SJSA1 (cell line): ENCODE results near the gene SAMD8. TPM values are rescaled to one million over a fixed set of nuclear protein-coding genes. Genes with fewer than 3 reads are reported as not detected.

Experiments used
- DNase-seq, 2 experiments: peaks; one replicate each; pipeline ENCODE4 v3.0.0-alpha.2; 2015 to 2020; ENCODE audit warnings: low spot score in 2 of 2, low read depth in 1 of 2
- H3K27ac ChIP-seq: fragments of 250-450 bp; sonication (Bioruptor Pico); 2 replicates; pipeline ENCODE4 v1.5.1; 2020; ENCODE audit warnings: mild to moderate bottlenecking, moderate library complexity
- H3K27me3 ChIP-seq: fragments of 250-450 bp; sonication (Bioruptor Pico); replicated peaks from 2 replicates; pipeline ENCODE4 v1.5.1; 2020; ENCODE audit warnings: mild to moderate bottlenecking, moderate library complexity
- H3K36me3 ChIP-seq: fragments of 250-450 bp; sonication (Bioruptor Pico); 2 replicates; pipeline ENCODE4 v1.5.1; 2020; ENCODE audit warnings: mild to moderate bottlenecking
- H3K4me1 ChIP-seq: fragments of 250-450 bp; sonication (Bioruptor Pico); replicated peaks from 2 replicates; pipeline ENCODE4 v1.6.1; 2021; ENCODE audit warnings: mild to moderate bottlenecking
- H3K4me3 ChIP-seq: fragments of 250-450 bp; sonication (Bioruptor Pico); 2 replicates; pipeline ENCODE4 v1.5.1; 2020; ENCODE audit warnings: mild to moderate bottlenecking
- H3K9me3 ChIP-seq: fragments of 250-450 bp; sonication (Bioruptor Pico); replicated peaks from 2 replicates; pipeline ENCODE4 v1.5.1; 2020; ENCODE audit warnings: mild to moderate bottlenecking
- total RNA-seq: library from RNA; depleted of rRNA; stranded (reverse); fragments of >200 nt; shearing (Covaris generic); gene quantifications from 2 replicates; pipeline ENCODE4 v1.2.3, GENCODE V29; 2014

Gene SAMD8
- total RNA-seq, 1 experiment from 2014 or later = 24.8 TPM

DNA sequence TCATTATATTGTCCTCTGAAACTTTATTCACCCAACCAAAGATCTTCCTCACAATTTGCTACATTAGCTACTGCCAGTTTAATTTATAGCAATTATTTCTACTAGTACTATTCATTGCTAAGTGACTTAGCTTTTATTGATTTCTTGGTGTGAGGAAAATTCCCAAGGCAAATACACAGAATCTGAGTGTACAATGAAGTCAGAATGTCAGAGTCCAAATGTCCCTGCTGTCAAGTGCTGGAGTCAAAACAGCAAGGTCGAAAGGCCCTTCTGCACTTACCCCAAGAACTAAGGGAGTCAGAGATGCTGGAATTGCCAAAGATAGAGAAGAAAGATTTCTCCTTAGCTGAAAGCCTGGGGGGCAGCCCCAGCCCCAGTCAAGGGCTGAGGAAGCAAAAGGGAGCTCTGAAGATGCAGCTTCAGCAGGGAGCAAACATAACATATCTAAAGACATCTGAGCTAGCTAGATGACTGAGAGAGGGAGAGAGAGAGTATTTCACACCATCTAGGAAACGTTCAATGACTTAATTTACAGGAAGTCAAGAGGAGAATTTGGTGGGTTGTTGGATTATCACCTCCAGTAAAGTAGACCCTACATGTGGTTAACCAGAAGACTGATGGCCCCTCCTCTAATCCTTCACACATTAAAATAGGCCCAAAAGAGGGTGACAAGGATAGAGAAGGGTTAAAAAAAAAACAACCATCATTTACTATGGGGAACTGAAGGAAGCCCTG is 36.6 kb upstream of the SAMD8 start:
- Histone ChIP-seq H3K4me3 (no peak overlapping the region), H3K36me3 (no peaks in the 10 kb centered on the region), H3K4me1 (peaks cover 12% of the 10 kb centered on the region), H3K27me3 (no peaks in the 10 kb centered on the region), H3K9me3 (no peaks in the 10 kb centered on the region), H3K27ac (no peak overlapping the region)
- no peak for DNase-seq

DNA sequence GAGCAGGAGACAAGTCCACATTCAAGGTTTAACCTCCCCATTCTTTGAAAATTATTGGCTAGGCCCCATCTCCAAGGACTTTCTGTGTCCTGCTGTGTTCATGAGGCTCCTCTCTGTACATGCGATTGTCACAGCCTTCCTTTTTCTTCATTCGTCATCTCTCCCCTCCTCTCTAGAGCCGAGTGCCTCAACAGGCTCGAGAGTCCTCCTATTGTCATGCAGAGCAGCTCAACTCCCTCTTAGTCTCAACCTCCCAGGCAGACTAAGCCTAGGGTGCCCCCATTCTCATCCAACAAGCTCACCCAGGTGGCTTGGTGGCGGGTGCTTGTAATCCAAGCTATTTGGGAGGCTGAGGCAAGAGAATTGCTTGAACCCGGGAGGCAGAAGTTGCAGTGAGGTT is 35.1 kb upstream of the SAMD8 start:
- Histone ChIP-seq H3K36me3 (no peaks in the 10 kb centered on the region), H3K27me3 (no peaks in the 10 kb centered on the region), H3K4me3 (no peak overlapping the region), H3K9me3 (no peaks in the 10 kb centered on the region), H3K27ac (no peak overlapping the region), H3K4me1 (peaks cover 1% of the 10 kb centered on the region)
- DNase-seq = no peak

GRCh38 chr10:75079436-75080083 is 31.9 kb upstream of the SAMD8 start:
- H3K27me3 ChIP-seq = no peaks in the 10 kb centered on the region
- no peaks in the 10 kb centered on the region for H3K36me3 ChIP-seq
- H3K4me3 ChIP-seq = no peak overlapping the region
- no peaks in the 10 kb centered on the region for H3K9me3 ChIP-seq
- H3K27ac ChIP-seq = no peak overlapping the region
- DNase-seq = no peak
- no peaks in the 10 kb centered on the region for H3K4me1 ChIP-seq

- no peaks in the 10 kb centered on the region for H3K36me3 ChIP-seq
- no peak for DNase-seq
- no peaks in the 10 kb centered on the region for H3K4me1 ChIP-seq
- H3K4me3 ChIP-seq = no peak overlapping the region
- no peaks in the 10 kb centered on the region for H3K27me3 ChIP-seq
- H3K9me3 ChIP-seq = no peaks in the 10 kb centered on the region
- no peak overlapping the region for H3K27ac ChIP-seq
Observed at GRCh38 chr10:75080554-75080953, 30.9 kb upstream of the SAMD8 start.

DNA sequence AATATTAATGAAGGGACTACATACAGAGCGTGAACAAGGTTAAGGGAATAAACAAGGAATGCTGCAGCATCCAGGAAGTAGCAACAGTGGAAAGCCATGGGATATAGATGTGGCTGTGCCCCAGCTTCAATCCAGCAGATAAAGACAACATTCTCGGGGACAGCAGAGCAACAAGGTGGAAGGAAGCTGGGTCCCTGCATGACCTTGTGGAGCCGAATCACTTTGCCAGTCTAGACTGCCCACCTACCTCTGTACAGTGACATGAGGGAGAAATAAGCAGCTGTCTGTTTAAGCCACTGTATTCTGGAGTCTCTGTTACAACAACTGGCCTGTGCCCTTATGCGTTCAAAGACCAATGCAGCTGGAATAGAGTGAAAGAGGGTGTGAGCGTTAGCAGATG is 30.1 kb upstream of the SAMD8 start:
- Histone ChIP-seq H3K27ac (no peak overlapping the region), H3K4me3 (no peak overlapping the region)

DNA sequence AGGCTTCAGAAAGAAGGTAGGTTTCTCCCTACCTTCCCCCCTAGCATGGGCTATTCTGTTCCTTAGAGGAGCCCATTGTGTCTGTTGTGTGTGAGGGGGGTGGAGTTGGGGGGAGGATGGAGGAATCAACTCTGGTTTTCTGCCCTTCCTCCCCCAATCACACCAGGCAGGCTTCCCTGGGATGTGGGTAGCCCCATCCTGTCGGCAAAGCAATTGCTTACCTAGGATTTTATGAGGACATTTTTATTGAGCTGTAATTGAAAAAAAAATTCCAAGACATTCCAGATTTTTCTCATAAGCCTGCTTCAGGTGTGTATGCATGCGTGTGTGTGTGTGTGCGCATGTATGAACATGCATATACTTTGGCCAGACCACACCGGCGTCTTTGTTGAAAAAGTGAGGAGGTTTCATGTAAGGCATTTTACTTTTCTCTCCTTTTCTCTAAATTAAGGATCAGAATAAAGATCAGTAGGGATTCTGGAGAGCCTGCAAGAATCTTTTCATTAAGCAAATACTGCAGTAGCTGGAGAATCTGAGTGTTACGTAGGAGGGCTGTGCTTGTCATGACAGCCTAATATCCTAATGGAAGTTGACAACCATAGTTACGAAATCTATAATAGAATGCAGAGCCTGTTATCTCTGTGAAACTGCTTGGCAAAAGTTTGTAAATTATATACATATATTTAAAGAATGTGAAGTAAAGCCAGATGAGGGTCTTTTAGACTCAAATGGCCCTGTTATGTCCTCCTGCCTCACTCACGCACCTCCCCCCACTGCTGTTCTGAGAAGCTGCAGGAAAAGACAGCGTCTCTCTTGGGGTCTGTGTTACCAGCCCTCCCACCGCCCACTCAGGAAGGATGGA is 27.3 kb upstream of the SAMD8 start:
- no peaks in the 10 kb centered on the region for H3K9me3 ChIP-seq
- no peaks in the 10 kb centered on the region for H3K36me3 ChIP-seq
- H3K27me3 ChIP-seq = no peaks in the 10 kb centered on the region
- H3K27ac ChIP-seq = no peak overlapping the region
- DNase-seq = no peak
- H3K4me1 ChIP-seq = no peaks in the 10 kb centered on the region
- no peak overlapping the region for H3K4me3 ChIP-seq

More for the DNA sequence above, 30.1 kb upstream of the SAMD8 start:
- Histone ChIP-seq H3K27me3 (no peaks in the 10 kb centered on the region), H3K9me3 (no peaks in the 10 kb centered on the region), H3K36me3 (no peaks in the 10 kb centered on the region), H3K4me1 (no peaks in the 10 kb centered on the region)
- no peak for DNase-seq

DNA sequence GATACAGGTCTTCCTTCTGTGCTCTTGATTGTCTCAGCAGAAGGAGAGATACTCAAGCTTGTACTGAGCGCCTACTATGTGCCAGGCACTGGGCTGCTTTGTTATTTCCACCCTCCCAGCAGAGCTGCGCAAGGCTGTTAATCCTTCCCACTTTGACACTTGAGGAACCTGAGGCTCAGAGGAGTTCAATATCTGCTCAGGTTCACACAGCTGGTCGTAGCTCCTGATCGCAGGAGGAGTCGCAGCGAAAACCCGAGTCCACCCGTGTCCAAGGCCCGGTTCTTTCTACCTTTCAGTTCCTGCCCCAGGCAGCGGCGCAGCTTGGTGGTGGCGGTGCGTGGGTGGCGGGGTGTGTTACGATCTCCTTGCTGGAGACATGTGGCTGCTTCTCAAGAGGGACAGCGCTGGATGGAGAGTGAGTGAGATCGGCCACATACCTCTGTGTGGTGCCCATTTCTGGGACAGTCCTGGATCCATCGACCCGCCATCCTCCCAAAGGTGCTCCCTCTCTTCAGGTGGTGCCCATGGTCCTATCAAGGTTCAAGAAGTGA is 26.5 kb upstream of the SAMD8 start:
- no peak for DNase-seq
- Histone ChIP-seq H3K27ac (no peak overlapping the region), H3K4me3 (no peak overlapping the region), H3K36me3 (no peaks in the 10 kb centered on the region), H3K27me3 (no peaks in the 10 kb centered on the region), H3K4me1 (no peaks in the 10 kb centered on the region), H3K9me3 (no peaks in the 10 kb centered on the region)

DNA sequence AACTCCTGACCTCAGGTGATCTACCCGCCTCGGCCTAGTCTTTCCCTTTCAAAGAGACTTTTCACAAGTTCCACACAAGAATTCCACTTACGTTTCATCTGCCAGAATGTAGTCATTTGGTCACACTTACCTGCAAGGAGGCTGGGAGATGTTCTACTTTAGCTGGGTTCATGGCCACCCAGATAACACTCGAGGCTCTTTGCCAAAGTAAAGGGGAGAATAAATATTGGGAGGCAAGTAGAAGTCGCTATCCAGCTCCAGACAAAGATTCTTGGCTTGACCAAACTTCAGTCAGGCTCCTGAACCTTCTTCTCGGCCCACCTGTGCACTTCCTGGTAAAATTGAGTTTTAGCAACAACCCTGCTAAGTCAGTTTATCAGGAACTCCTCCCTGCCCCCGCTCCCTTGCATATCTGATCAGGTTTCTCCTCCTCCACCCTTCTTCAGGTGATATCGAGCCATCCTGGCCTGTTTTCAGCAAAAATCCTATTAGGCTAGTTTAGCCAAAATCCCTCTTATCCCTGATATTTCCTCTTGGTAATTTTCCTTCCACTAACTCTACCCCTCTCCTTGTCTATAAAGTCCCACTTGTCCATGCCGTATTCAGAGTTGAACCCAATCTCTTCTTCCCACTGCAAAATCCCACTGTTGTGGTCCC is 25.1 kb upstream of the SAMD8 start:
- H3K36me3 ChIP-seq = no peaks in the 10 kb centered on the region
- H3K27me3 ChIP-seq = no peaks in the 10 kb centered on the region
- H3K27ac ChIP-seq = no peak overlapping the region
- H3K9me3 ChIP-seq = no peaks in the 10 kb centered on the region
- no peak for DNase-seq
- H3K4me3 ChIP-seq = no peak overlapping the region
- H3K4me1 ChIP-seq = no peaks in the 10 kb centered on the region

DNA sequence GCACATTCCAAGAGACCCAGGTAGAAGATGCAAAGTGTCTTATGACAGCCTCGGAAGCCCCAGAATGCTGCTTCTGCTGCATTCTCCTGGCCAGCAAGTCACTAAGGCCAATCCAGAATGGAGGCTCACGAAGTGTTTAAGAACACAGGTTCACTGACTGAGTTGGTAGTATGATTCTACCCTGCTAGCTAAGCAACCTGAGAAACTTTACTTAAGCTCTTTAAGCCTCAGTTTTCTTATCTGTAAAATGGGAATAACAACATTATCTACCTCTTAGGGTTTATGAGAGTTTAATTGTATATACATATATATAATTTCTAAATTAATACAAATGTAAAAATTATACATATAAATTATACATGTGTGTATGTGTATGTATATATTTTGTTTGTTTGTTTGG is 22.8 kb upstream of the SAMD8 start:
- DNase-seq = no peak
- H3K27me3 ChIP-seq = no peaks in the 10 kb centered on the region
- H3K36me3 ChIP-seq = no peaks in the 10 kb centered on the region
- H3K4me1 ChIP-seq = no peaks in the 10 kb centered on the region
- no peak overlapping the region for H3K27ac ChIP-seq
- H3K4me3 ChIP-seq = no peak overlapping the region
- H3K9me3 ChIP-seq = no peaks in the 10 kb centered on the region

DNA sequence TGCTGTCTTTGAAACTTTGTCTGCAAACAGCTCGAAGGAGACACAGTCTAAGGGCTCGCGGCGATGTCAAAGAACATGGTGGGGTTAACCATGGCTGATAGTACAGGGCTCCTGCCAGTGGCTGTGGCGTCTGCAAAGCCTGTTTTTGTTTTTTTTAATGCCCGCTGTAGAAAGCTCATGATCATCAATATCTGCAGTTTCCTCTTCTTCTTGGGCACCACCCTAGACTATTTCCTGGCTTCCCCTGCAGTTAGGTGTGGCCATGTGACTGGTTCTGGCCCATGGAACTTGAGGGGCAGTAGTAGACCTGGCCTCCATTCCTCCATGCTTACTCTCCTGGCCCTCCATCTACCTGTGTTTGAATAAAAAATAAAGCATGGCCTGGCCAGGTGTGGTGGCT is 21.8 kb upstream of the SAMD8 start:
- Histone ChIP-seq H3K4me1 (no peaks in the 10 kb centered on the region), H3K9me3 (no peaks in the 10 kb centered on the region), H3K27me3 (no peaks in the 10 kb centered on the region), H3K36me3 (no peaks in the 10 kb centered on the region), H3K27ac (no peak overlapping the region), H3K4me3 (no peak overlapping the region)
- DNase-seq = no peak

GRCh38 chr10:75091146-75091545 is 20.3 kb upstream of the SAMD8 start:
- no peaks in the 10 kb centered on the region for H3K9me3 ChIP-seq
- no peaks in the 10 kb centered on the region for H3K4me1 ChIP-seq
- H3K4me3 ChIP-seq = no peak overlapping the region
- no peaks in the 10 kb centered on the region for H3K27me3 ChIP-seq
- DNase-seq = no peak
- no peaks in the 10 kb centered on the region for H3K36me3 ChIP-seq
- no peak overlapping the region for H3K27ac ChIP-seq

DNA sequence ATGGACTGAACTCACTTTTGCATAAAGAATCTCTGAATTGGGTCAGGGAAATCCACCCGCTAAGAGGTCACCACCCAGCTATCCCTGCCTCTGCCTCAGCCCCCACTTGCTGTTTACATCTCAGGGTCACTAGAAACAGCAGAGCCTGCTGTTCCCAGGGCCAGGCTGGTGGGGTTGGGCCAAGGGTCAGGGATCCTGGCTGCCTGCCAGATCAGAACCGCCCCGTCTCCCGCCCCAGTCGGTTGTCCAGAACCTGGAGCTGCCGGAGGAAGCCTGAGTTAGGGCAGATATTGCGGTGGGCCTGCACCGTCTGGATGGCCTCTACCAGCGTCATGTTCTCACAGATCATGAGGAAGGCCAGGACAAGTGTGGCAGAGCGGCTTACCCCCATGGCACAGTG is 17.0 kb upstream of the SAMD8 start:
- Histone ChIP-seq H3K4me3 (no peak overlapping the region), H3K27me3 (no peaks in the 10 kb centered on the region), H3K36me3 (no peaks in the 10 kb centered on the region), H3K9me3 (no peaks in the 10 kb centered on the region), H3K27ac (no peak overlapping the region), H3K4me1 (no peaks in the 10 kb centered on the region)
- no peak for DNase-seq

- no peaks in the 10 kb centered on the region for H3K36me3 ChIP-seq
- DNase-seq = no peak
- no peaks in the 10 kb centered on the region for H3K27me3 ChIP-seq
- no peak overlapping the region for H3K4me3 ChIP-seq
- no peak overlapping the region for H3K27ac ChIP-seq
- H3K4me1 ChIP-seq = no peaks in the 10 kb centered on the region
- H3K9me3 ChIP-seq = no peaks in the 10 kb centered on the region
Observed at GRCh38 chr10:75095631-75096030, 15.8 kb upstream of the SAMD8 start.
